Panc1 (cell line): ENCODE measurements around the gene GRK6. TPM values are rescaled to one million over a fixed set of nuclear protein-coding genes. Genes with fewer than 3 reads are reported as not detected.

Experiments
- ATAC-seq: fragments of 200-7000 bp; cut with Tn5 transposase; 2 replicates; pipeline ENCODE4 v1.9.1; 2020; ENCODE audit warnings: mild to moderate bottlenecking, moderate library complexity
- BruUV-seq: library from RNA; stranded (reverse); fragments of 400-500 nt; replicated peaks from 2 replicates; lab custom pipeline; 2021; lab: Mats Ljungman, UMichigan
- CTCF ChIA-PET: fragments of 300-600 bp; sonication (Branson Sonifier 250); formaldehyde crosslinking; loops from one replicate; lab custom pipeline; 2022; ENCODE audit warnings: antibody characterized with exemption; lab: Charles Lee
- POLR2A ChIA-PET: fragments of 300-600 bp; sonication (Branson Sonifier 250); formaldehyde crosslinking; loops from one replicate; lab custom pipeline; 2022; ENCODE audit warnings: antibody characterized with exemption; lab: Charles Lee
- DNase-seq: peaks from one replicate; pipeline ENCODE4 v3.0.0-alpha.2; 2010; ENCODE audit warnings: low read depth, low spot score
- H3K27ac ChIP-seq: 2 replicates; pipeline ENCODE4 v1.5.1; 2011; ENCODE audit warnings: mild to moderate bottlenecking, low read length, inconsistent platforms
- H3K27me3 ChIP-seq: fragments of 200-500 bp; sonication (Bioruptor generic); 2 replicates; pipeline ENCODE4 v1.6.0; 2014; ENCODE audit warnings: low read length, inconsistent platforms; ENCODE audit not compliant: control insufficient read depth, insufficient read depth
- H3K36me3 ChIP-seq: fragments of 200-500 bp; sonication (Bioruptor generic); 2 replicates; pipeline ENCODE4 v1.5.1; 2014; ENCODE audit warnings: inconsistent platforms, mild to moderate bottlenecking, low read length, moderate library complexity; ENCODE audit not compliant: control insufficient read depth, insufficient read depth
- H3K4me1 ChIP-seq: 2 replicates; pipeline ENCODE4 v1.5.1; 2011; ENCODE audit warnings: inconsistent platforms, mild to moderate bottlenecking, low read length, moderate library complexity; ENCODE audit not compliant: control insufficient read depth, insufficient read depth
- H3K4me3 ChIP-seq, 2 experiments: 2 replicates each; pipeline ENCODE4 v1.5.1; 2011 to 2012; ENCODE audit warnings: low read depth in 2 of 2, low read length in 2 of 2, mild to moderate bottlenecking in 2 of 2, inconsistent platforms in 1 of 2, moderate library complexity in 1 of 2
- H3K9me3 ChIP-seq: fragments of 200-500 bp; sonication (Bioruptor generic); 2 replicates; pipeline ENCODE4 v1.5.1; 2014; ENCODE audit warnings: low read depth, mild to moderate bottlenecking, inconsistent platforms, low read length, moderate library complexity; ENCODE audit not compliant: control insufficient read depth, insufficient read depth
- POLR2AphosphoS5 ChIP-seq: IDR thresholded peaks from 2 replicates; pipeline ENCODE4 v1.6.1; 2012; ENCODE audit warnings: mild to moderate bottlenecking, low read depth, low read length, moderate library complexity
- REST ChIP-seq, 2 experiments: IDR thresholded peaks; 2 replicates each; pipeline ENCODE4 v1.6.1; 2011 to 2012; ENCODE audit warnings: low read depth in 2 of 2, control low read depth in 1 of 2, low read length in 1 of 2, mild to moderate bottlenecking in 1 of 2, moderate library complexity in 1 of 2; ENCODE audit not compliant: insufficient read depth in 1 of 2
- SIN3A ChIP-seq: IDR thresholded peaks from 2 replicates; pipeline ENCODE4 v1.6.1; 2012; ENCODE audit warnings: low read depth, mild to moderate bottlenecking, low read length, moderate library complexity, borderline replicate concordance; ENCODE audit not compliant: insufficient read depth
- TCF7L2 ChIP-seq: IDR thresholded peaks from 2 replicates; pipeline ENCODE4 v1.6.1; 2011; ENCODE audit warnings: mild to moderate bottlenecking, low read depth, low read length, inconsistent platforms
- in situ Hi-C: cut with HindIII; loops from 2 replicates; pipeline ENCODE4 v1.10.0; 2016; ENCODE audit warnings: low sequenced_read_pairs, low pct_unique_long_range_greater_than_20kb
- intact Hi-C: fragments of 100-400 bp; cut with micrococcal nuclease; formaldehyde crosslinking; loops from one replicate; pipeline ENCODE4 v1.10.0; 2022; ENCODE audit not compliant: unreplicated experiment
- total RNA-seq: library from RNA; stranded (reverse); gene quantifications from one replicate; pipeline ENCODE4 v1.2.1, GENCODE V29; 2021; ENCODE audit not compliant: unreplicated experiment
- TF ChIP-seq, protein P1 (sequence below): fragments of 450-650 bp; IDR thresholded peaks from 2 replicates; pipeline ENCODE4 v1.5.1; 2017; ENCODE audit warnings: mild to moderate bottlenecking

GRK6 gene
- total RNA-seq, 1 experiment from 2014 or later = 56.1 TPM

DNA sequence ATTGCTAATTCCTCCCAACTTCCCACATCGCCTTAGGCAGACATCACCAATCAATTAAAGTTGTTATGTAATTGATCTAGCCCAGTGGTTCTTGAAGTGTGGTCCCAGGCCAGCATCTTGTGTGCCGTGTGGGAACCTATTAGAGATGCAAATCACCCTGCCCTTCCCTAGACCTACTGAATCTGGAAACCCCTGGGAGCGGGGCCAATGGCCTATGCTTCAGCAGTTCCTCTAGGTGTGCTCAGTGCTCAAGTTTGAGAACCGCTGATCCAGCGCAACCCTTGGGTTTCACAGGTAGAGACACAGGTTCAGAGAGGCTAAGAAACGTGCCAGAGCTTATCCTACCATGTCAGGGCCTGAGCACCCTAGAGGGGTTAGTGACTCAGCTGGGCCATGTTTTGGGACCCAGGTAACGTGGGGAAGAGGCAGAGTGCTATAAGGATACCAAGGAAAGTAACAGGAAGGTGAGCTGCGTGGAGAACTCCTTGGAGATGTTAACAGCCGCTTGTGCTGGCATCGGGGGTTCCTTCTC is 37.9 kb upstream of the GRK6 start:
- DNase-seq (no peak), ATAC-seq (no peak)
- POLR2A ChIA-PET = no interaction called here
- CTCF ChIA-PET = interaction anchor here (1.8 to 2.3 kb wide), 2 partner anchors 18 to 66 kb away, joined by 6 to 10 read pairs; no protein-coding TSS in a partner anchor
- intact Hi-C loops (no loop called here), in situ Hi-C loops (no loop called here)
- no TSS peak for BruUV-seq
- no peak overlapping the region for H3K27ac ChIP-seq
- no peaks in the 10 kb centered on the region for H3K9me3 ChIP-seq
- H3K4me3 ChIP-seq = no peak overlapping the region
- H3K36me3 ChIP-seq = no peaks in the 10 kb centered on the region
- TF ChIP-seq, protein P1, sequence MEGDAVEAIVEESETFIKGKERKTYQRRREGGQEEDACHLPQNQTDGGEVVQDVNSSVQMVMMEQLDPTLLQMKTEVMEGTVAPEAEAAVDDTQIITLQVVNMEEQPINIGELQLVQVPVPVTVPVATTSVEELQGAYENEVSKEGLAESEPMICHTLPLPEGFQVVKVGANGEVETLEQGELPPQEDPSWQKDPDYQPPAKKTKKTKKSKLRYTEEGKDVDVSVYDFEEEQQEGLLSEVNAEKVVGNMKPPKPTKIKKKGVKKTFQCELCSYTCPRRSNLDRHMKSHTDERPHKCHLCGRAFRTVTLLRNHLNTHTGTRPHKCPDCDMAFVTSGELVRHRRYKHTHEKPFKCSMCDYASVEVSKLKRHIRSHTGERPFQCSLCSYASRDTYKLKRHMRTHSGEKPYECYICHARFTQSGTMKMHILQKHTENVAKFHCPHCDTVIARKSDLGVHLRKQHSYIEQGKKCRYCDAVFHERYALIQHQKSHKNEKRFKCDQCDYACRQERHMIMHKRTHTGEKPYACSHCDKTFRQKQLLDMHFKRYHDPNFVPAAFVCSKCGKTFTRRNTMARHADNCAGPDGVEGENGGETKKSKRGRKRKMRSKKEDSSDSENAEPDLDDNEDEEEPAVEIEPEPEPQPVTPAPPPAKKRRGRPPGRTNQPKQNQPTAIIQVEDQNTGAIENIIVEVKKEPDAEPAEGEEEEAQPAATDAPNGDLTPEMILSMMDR = no peak
- no peak for TF ChIP-seq REST (IDR thresholded peaks at IDR 0.05; ENCODE audit: insufficient read depth in 1 of 2, low read depth in 2 of 2, low read length in 1 of 2)
- TF ChIP-seq TCF7L2 = no peak
- H3K4me1 ChIP-seq = peaks cover 3% of the 10 kb centered on the region; the same call in 1 of the 2 replicates
- H3K27me3 ChIP-seq = no peaks in the 10 kb centered on the region

DNA sequence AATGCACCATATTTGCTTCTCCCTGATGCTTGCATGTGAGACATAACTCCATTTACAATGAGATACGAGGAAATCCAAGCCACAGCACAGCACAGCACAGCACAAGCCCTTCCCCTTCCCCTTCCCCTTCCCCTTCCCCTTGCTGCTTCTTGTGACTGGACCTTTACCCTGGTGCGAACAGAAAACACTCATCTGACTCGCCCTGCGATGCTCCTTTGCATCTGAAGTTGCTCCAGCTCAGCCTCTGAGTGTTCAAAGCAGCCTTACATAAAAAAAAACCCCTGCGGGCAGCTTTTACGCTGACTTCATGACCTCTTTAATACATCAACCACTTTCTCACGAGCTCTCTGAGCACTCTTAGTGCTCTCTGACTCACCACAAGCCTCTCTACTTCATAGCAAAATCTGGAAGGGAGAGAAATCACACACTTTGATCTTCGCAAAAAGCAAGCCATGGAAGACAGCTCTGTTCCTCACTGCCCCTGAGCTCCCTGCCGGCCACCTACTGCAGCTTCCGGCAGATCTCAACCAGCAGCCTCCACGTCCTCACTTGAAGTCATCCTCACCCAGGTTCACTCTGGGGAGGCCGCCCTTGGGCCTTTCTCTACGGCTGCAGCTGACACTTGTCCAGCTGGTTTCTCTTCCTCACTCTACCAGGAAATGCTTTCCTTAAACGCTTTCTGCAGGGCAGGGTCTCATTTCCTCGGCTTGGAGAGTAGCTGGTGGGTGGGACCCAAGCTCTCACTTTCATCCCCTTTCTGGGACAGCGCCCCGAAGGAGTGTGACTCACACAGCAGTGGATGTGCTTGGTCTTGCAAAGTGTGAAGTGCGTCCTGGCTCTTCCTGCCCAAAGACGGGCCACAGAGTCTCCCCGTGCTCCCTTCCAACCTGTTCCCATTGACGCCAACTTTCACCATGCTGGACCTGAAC is 37.0 kb upstream of the GRK6 start:
- no peak for DNase-seq
- no TSS peak for BruUV-seq
- intact Hi-C loops = loop anchor here (5.0 kb wide), 1 partner anchor 108 kb away; the partner anchor contains the start of gene PDLIM7
- ChIA-PET POLR2A (no interaction called here), CTCF (interaction anchor here (0.5 to 2.6 kb wide), 8 partner anchors 11 to 79 kb away, joined by 3 to 34 read pairs (median 6); no protein-coding TSS in a partner anchor)
- Histone ChIP-seq H3K27ac (no peak overlapping the region), H3K4me1 (peaks cover 3% of the 10 kb centered on the region; the same call in 1 of the 2 replicates), H3K27me3 (no peaks in the 10 kb centered on the region), H3K36me3 (no peaks in the 10 kb centered on the region), H3K9me3 (no peaks in the 10 kb centered on the region), H3K4me3 (no peak overlapping the region)
- no peak for ATAC-seq
- TF ChIP-seq, protein P1 = no peak
- no peak for TF ChIP-seq TCF7L2
- no peak for TF ChIP-seq POLR2AphosphoS5
- TF ChIP-seq REST (IDR thresholded peaks at IDR 0.05; ENCODE audit: insufficient read depth in 1 of 2, low read depth in 2 of 2, low read length in 1 of 2) = no peak
- no peak for TF ChIP-seq SIN3A
- in situ Hi-C loops = no loop called here
